Common myeloid progenitor, CD34-positive (primary cell): Measurements from ENCODE around the gene CRYBA4.
A peak's percentile ranks its signal among the peaks of the same experiment; 100 is the strongest.

Experiments used
- CTCF ChIA-PET: fragments of 350-600 bp; sonication (Branson Sonifier 250); formaldehyde crosslinking; loops from one replicate; lab custom pipeline; 2021; ENCODE audit warnings: antibody characterized with exemption; lab: Charles Lee
- POLR2A ChIA-PET: fragments of 350-600 bp; sonication (Branson Sonifier 250); formaldehyde crosslinking; loops from one replicate; lab custom pipeline; 2021; ENCODE audit warnings: antibody characterized with exemption; lab: Charles Lee
- DNase-seq, 3 donors: peaks; one replicate each; pipeline versions ENCODE4 v3.0.0 to v3.0.0-alpha.2; 2013
- H3K27ac ChIP-seq, 2 experiments: 1 replicate in 1 of 2; 2 replicates in 1 of 2; pipeline ENCODE4 v1.7.0; 2013; ENCODE audit warnings: inconsistent platforms in 2 of 2, low read length in 2 of 2, mild to moderate bottlenecking in 2 of 2, low read depth in 1 of 2, moderate library complexity in 1 of 2; ENCODE audit not compliant: severe bottlenecking in 2 of 2, insufficient read depth in 1 of 2, poor library complexity in 1 of 2
- H3K27me3 ChIP-seq, 5 experiments: replicated peaks in 2 of 5; 1 replicate in 3 of 5; 2 replicates in 2 of 5; pipeline versions ENCODE4 v1.6.1 to v1.7.0; 2013; ENCODE audit warnings: low read length in 4 of 5, mild to moderate bottlenecking in 2 of 5, moderate library complexity in 2 of 5, inconsistent platforms in 1 of 5; ENCODE audit not compliant: insufficient read depth in 5 of 5, control insufficient read depth in 4 of 5
- H3K36me3 ChIP-seq, 4 experiments: 1 replicate in 2 of 4; 2 replicates in 2 of 4; pipeline versions ENCODE4 v1.6.1 to v1.7.0; 2013; ENCODE audit warnings: low read length in 3 of 4, control low read depth in 1 of 4, mild to moderate bottlenecking in 1 of 4; ENCODE audit not compliant: control insufficient read depth in 4 of 4, insufficient read depth in 4 of 4
- H3K4me1 ChIP-seq, 4 experiments: 1 replicate in 3 of 4; 2 replicates in 1 of 4; pipeline versions ENCODE4 v1.6.1 to v1.7.1; 2013; ENCODE audit warnings: low read length in 3 of 4, mild to moderate bottlenecking in 3 of 4, control low read depth in 1 of 4, inconsistent platforms in 1 of 4, moderate library complexity in 1 of 4; ENCODE audit not compliant: control insufficient read depth in 4 of 4, insufficient read depth in 4 of 4; ENCODE audit errors: control extremely low read depth in 1 of 4
- H3K4me3 ChIP-seq, 7 experiments: 1 replicate in 4 of 7; 2 replicates in 3 of 7; pipeline versions ENCODE4 v1.5.1 to v1.7.0; 2013; ENCODE audit warnings: mild to moderate bottlenecking in 7 of 7, low read length in 6 of 7, moderate library complexity in 6 of 7, inconsistent platforms in 2 of 7, low read depth in 2 of 7, control low read depth in 1 of 7; ENCODE audit not compliant: insufficient read depth in 4 of 7, control insufficient read depth in 1 of 7; ENCODE audit errors: extremely low read depth in 1 of 7
- H3K9me3 ChIP-seq, 5 experiments: 1 replicate in 4 of 5; 2 replicates in 1 of 5; pipeline versions ENCODE4 v1.6.1 to v1.7.1; 2013; ENCODE audit warnings: low read length in 4 of 5, mild to moderate bottlenecking in 2 of 5, inconsistent platforms in 1 of 5, low read depth in 1 of 5, moderate library complexity in 1 of 5; ENCODE audit not compliant: control insufficient read depth in 4 of 5, insufficient read depth in 2 of 5; ENCODE audit errors: control extremely low read depth in 1 of 5
- WGBS: methylation state at CpG from one replicate; pipeline ENCODE4 v1.1.5; 2013; ENCODE audit not compliant: insufficient coverage; 5-methylcytosine and 5-hydroxymethylcytosine counted together

CRYBA4 gene

GRCh38 chr22:26667140-26667539 is 45.4 kb downstream of the CRYBA4 start:
- 83% methylated on average over 7 of the region's 13 CpGs for WGBS
- H3K27ac ChIP-seq = no peak overlapping the region
- H3K4me1 ChIP-seq = peaks cover 4 to 31% (median 15%) of the 10 kb centered on the region in 4 experiments
- no peaks in the 10 kb centered on the region for H3K36me3 ChIP-seq
- no peaks in the 10 kb centered on the region for H3K9me3 ChIP-seq
- H3K27me3 ChIP-seq = no peaks in the 10 kb centered on the region
- no peak overlapping the region for H3K4me3 ChIP-seq
- ChIA-PET CTCF (interaction anchor here (1.6 to 4.5 kb wide), 2 partner anchors 70 to 165 kb away, joined by 3 to 33 read pairs; no protein-coding TSS in a partner anchor), POLR2A (no interaction called here)
- no peak for DNase-seq

GRCh38 chr22:26669060-26669481 is 47.3 kb downstream of the CRYBA4 start:
- POLR2A ChIA-PET = no interaction called here
- DNase-seq = peak; percentile 42 to 50 (median 45)

GRCh38 chr22:26670459-26670858 is 48.7 kb downstream of the CRYBA4 start:
- H3K36me3 ChIP-seq = no peaks in the 10 kb centered on the region
- H3K4me3 ChIP-seq = no peak overlapping the region
- ChIA-PET CTCF (interaction anchor here (1.1 kb wide), 1 partner anchor 169 kb away, joined by 3 read pairs; no protein-coding TSS in a partner anchor), POLR2A (no interaction called here)
- no peak for DNase-seq
- peaks cover 12 to 59% (median 40%) of the 10 kb centered on the region in 4 experiments for H3K4me1 ChIP-seq
- no peaks in the 10 kb centered on the region for H3K27me3 ChIP-seq
- no peak overlapping the region for H3K27ac ChIP-seq
- WGBS = 100% methylated on average over 3 of the region's 4 CpGs
- no peaks in the 10 kb centered on the region for H3K9me3 ChIP-seq

More at GRCh38 chr22:26669060-26669481, 47.3 kb downstream of the CRYBA4 start:
- Histone ChIP-seq H3K9me3 (no peaks in the 10 kb centered on the region), H3K27me3 (no peaks in the 10 kb centered on the region), H3K27ac (no peak overlapping the region), H3K36me3 (no peaks in the 10 kb centered on the region), H3K4me3 (no peak overlapping the region), H3K4me1 (peaks cover 11 to 49% (median 32%) of the 10 kb centered on the region in 4 experiments)
- 50% methylated on average over 2 of the region's 2 CpGs for WGBS
- CTCF ChIA-PET = no interaction called here

- Histone ChIP-seq H3K4me1 (peaks cover 12 to 59% (median 41%) of the 10 kb centered on the region in 4 experiments), H3K27me3 (no peaks in the 10 kb centered on the region), H3K9me3 (no peaks in the 10 kb centered on the region), H3K27ac (peak overlapping the region in 1 of 2 experiments; percentile 92), H3K4me3 (peak overlapping the region in 1 of 7 experiments; percentile 81), H3K36me3 (peaks cover 0 to 4% (median 0%) of the 10 kb centered on the region in 4 experiments)
- POLR2A ChIA-PET = no interaction called here
- DNase-seq = peak in 2 of 3 donors; percentile 25 to 41
- 96% methylated on average over 9 of the region's 15 CpGs for WGBS
- CTCF ChIA-PET = interaction anchor here (0.6 to 1.2 kb wide), 3 partner anchors 80 to 307 kb away, joined by 3 to 6 read pairs (median 3); no protein-coding TSS in a partner anchor
Measured at GRCh38 chr22:26671317-26672059, 49.7 kb downstream of the CRYBA4 start.

- WGBS = 78% methylated on average over 7 of the region's 8 CpGs
Measured at GRCh38 chr22:26672060-26672471, 50.3 kb downstream of the CRYBA4 start.

GRCh38 chr22:26672590-26673468 is 51.1 kb downstream of the CRYBA4 start:
- POLR2A ChIA-PET = no interaction called here
- H3K27me3 ChIP-seq = no peaks in the 10 kb centered on the region
- peak overlapping the region; percentile 79 to 92 for H3K27ac ChIP-seq
- H3K4me3 ChIP-seq = peak overlapping the region; percentile 66 to 88 (median 82)
- DNase-seq = peak; percentile 93 to 96 (median 96)
- CTCF ChIA-PET = interaction anchor here (0.6 to 2.0 kb wide), 6 partner anchors 8 to 744 kb away, joined by 3 to 6 read pairs (median 3); no protein-coding TSS in a partner anchor
- 1% methylated on average over 25 of the region's 36 CpGs for WGBS
- H3K36me3 ChIP-seq = peaks cover 0 to 7% (median 3%) of the 10 kb centered on the region in 4 experiments
- no peaks in the 10 kb centered on the region for H3K9me3 ChIP-seq
- peaks cover 12 to 59% (median 41%) of the 10 kb centered on the region in 4 experiments for H3K4me1 ChIP-seq

More at GRCh38 chr22:26672060-26672471, 50.3 kb downstream of the CRYBA4 start:
- Histone ChIP-seq H3K9me3 (no peaks in the 10 kb centered on the region), H3K4me3 (peak overlapping the region in 5 of 7 experiments; percentile 80 to 86 (median 82)), H3K27me3 (no peaks in the 10 kb centered on the region), H3K36me3 (peaks cover 0 to 4% (median under 1%) of the 10 kb centered on the region in 4 experiments), H3K4me1 (peaks cover 12 to 59% (median 41%) of the 10 kb centered on the region in 4 experiments), H3K27ac (peak overlapping the region in 1 of 2 experiments; percentile 92)
- ChIA-PET CTCF (interaction anchor here (0.6 to 1.2 kb wide), 5 partner anchors 24 to 513 kb away, joined by 3 to 6 read pairs (median 3); no protein-coding TSS in a partner anchor), POLR2A (no interaction called here)
- no peak for DNase-seq
